Activated T-cell treated with anti-CD3 and anti-CD28 coated beads for 48 hours (primary cell): Measurements from ENCODE around the gene MARCHF10.
"Not testable (repeated sequence)": the region's sequence is repeated elsewhere in the genome, so short reads cannot be mapped to it uniquely, and the experiment has no call there.

Experiments
- DNase-seq: peaks from one replicate; pipeline ENCODE4 v3.0.0-alpha.2; 2020; ENCODE audit warnings: low read depth

The MARCHF10 gene

GRCh38 chr17:62790564-62790986, 17.5 kb downstream of the MARCHF10 start:
- DNase-seq = no peak

GRCh38 chr17:62787366-62787765, 20.7 kb downstream of the MARCHF10 start:
- no peak for DNase-seq

- DNase-seq = no peak
Observed at GRCh38 chr17:62786646-62787045, 21.5 kb downstream of the MARCHF10 start.

GRCh38 chr17:62785983-62786382, 22.1 kb downstream of the MARCHF10 start:
- DNase-seq = not testable (repeated sequence)

- no peak for DNase-seq
Observed at GRCh38 chr17:62782730-62783270, 25.3 kb downstream of the MARCHF10 start.

- DNase-seq = no peak
Observed at GRCh38 chr17:62781831-62782251, 26.3 kb downstream of the MARCHF10 start.

- no peak for DNase-seq
Observed at GRCh38 chr17:62781356-62781755, 26.8 kb downstream of the MARCHF10 start.

GRCh38 chr17:62780951-62781350, 27.2 kb downstream of the MARCHF10 start:
- no peak for DNase-seq

GRCh38 chr17:62780269-62780668, 27.8 kb downstream of the MARCHF10 start:
- no peak for DNase-seq

- no peak for DNase-seq
Observed at GRCh38 chr17:62778990-62779681, 29.0 kb downstream of the MARCHF10 start.

GRCh38 chr17:62775876-62776275, 32.2 kb downstream of the MARCHF10 start:
- no peak for DNase-seq

- DNase-seq = no peak
Observed at GRCh38 chr17:62774338-62774737, 33.8 kb downstream of the MARCHF10 start.

- no peak for DNase-seq
Observed at GRCh38 chr17:62767997-62768396, 40.1 kb downstream of the MARCHF10 start.

GRCh38 chr17:62765351-62765750, 42.8 kb downstream of the MARCHF10 start:
- no peak for DNase-seq

- DNase-seq = no peak
Observed at GRCh38 chr17:62763891-62764600, 44.1 kb downstream of the MARCHF10 start.

- no peak for DNase-seq
Observed at GRCh38 chr17:62761884-62762283, 46.2 kb downstream of the MARCHF10 start.

- DNase-seq = no peak
Observed at GRCh38 chr17:62760945-62761267, 47.2 kb downstream of the MARCHF10 start.

- no peak for DNase-seq
Observed at GRCh38 chr17:62760059-62760944, 47.8 kb downstream of the MARCHF10 start.

- DNase-seq = no peak
Observed at GRCh38 chr17:62757500-62757951, 50.6 kb downstream of the MARCHF10 start.

GRCh38 chr17:62756198-62756597, 51.9 kb downstream of the MARCHF10 start:
- no peak for DNase-seq

GRCh38 chr17:62755141-62755851, 52.8 kb downstream of the MARCHF10 start:
- DNase-seq = no peak

- DNase-seq = no peak
Observed at GRCh38 chr17:62754631-62755030, 53.5 kb downstream of the MARCHF10 start.
